ENCODE results near the gene OBSL1.

GRCh38 chr2:219541611-219542180 lies 29.6 kb downstream of the OBSL1 start:
- TF ChIP-seq POLR2A (IDR thresholded peaks at IDR 0.05) (peak in 2 of 3 donors; percentile 34 to 49), CTCF (IDR thresholded peaks at IDR 0.05) (peak; percentile 77 to 99 (median 91))
